SK-MEL-5 (cell line): ENCODE measurements around the gene CEP131. TPM values are rescaled to one million over a fixed set of nuclear protein-coding genes. Genes with fewer than 3 reads are reported as not detected.

ENCODE experiments used
- DNase-seq: peaks from one replicate; pipeline ENCODE4 v3.0.0-alpha.2; 2016; ENCODE audit warnings: low read depth, low spot score
- in situ Hi-C: cut with HindIII; loops from 2 replicates; pipeline ENCODE4 v1.10.0; 2016; ENCODE audit warnings: low sequenced_read_pairs, high pct_unique_total_duplicates, low pct_unique_long_range_greater_than_20kb
- polyA plus RNA-seq, 2 experiments: library from polyadenylated mRNA; depleted of rRNA; stranded (reverse); fragments of >200 nt; gene quantifications; 2 replicates each; pipeline ENCODE4 v1.2.3, GENCODE V29; 2015
- total RNA-seq: library from RNA; depleted of rRNA; stranded (reverse); fragments of >200 nt; shearing (Covaris generic); gene quantifications from 2 replicates; pipeline ENCODE4 v1.2.3, GENCODE V29; 2014; rRNA removed

Gene CEP131
- 26.4 and 27.0 TPM in 2 replicates for total RNA-seq
- 40.6 and 50.9 TPM in 2 replicates for polyA plus RNA-seq (2015; cell fraction: cytosol; rRNA removed)
- 105 and 109 TPM in 2 replicates for polyA plus RNA-seq (2015; cell fraction: nucleus; rRNA removed)

- in situ Hi-C loops = no loop called here
- peak; percentile 100 for DNase-seq
Measured at GRCh38 chr17:81222906-81223761, at the start of gene CEP131. TSS of gene CEP131 (minus strand) at chr17:81222965. CDS start at chr17:81220056, 2,909 bp downstream.

GRCh38 chr17:81271226-81271625 lies 48.5 kb upstream of the CEP131 start:
- in situ Hi-C loops = no loop called here
- DNase-seq = no peak

DNA sequence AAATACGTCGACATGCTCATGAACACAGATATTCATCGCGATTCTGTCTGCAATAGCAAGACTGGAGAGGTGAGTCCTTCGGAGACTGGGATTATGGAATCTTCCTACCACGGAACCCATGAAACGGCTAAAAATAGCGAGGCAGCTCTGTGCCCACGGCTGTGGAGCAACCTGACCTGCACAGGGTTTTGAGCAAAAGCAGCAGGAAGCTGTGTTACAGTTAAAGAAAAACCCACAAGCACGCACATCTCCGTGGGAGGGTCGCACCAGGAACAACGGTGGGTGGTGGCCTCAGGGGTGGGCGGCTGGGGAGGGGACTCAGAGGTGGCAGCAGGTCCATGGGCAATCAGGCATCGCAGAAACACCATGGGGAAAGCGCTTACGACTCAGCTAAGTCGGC lies 47.5 kb upstream of the CEP131 start:
- DNase-seq = no peak
- in situ Hi-C loops = no loop called here

GRCh38 chr17:81267390-81268067 lies 44.8 kb upstream of the CEP131 start:
- DNase-seq = no peak
- in situ Hi-C loops = no loop called here

GRCh38 chr17:81265576-81265975 lies 42.8 kb upstream of the CEP131 start:
- in situ Hi-C loops = no loop called here
- DNase-seq = no peak

DNA sequence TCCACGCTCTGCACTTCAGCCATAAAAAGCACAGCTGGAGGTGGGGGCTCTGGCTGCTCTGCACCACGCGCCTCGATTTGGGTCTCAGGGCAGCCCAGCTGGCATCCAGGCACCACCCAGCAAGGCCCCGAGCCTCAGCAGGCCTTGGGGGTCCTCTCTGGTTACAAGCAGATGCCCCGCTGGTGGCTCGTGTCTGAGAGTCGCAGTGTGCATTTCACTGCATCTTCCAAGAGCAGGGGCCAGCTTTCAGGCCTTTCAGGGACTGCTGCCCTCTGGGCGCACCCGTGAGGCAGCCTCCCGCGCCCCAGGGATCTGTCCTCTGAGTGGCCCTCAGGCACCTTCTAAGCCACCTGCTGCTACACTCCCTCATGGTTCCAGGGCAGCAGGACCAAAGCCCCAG lies 41.9 kb upstream of the CEP131 start:
- in situ Hi-C loops = no loop called here
- DNase-seq = no peak

DNA sequence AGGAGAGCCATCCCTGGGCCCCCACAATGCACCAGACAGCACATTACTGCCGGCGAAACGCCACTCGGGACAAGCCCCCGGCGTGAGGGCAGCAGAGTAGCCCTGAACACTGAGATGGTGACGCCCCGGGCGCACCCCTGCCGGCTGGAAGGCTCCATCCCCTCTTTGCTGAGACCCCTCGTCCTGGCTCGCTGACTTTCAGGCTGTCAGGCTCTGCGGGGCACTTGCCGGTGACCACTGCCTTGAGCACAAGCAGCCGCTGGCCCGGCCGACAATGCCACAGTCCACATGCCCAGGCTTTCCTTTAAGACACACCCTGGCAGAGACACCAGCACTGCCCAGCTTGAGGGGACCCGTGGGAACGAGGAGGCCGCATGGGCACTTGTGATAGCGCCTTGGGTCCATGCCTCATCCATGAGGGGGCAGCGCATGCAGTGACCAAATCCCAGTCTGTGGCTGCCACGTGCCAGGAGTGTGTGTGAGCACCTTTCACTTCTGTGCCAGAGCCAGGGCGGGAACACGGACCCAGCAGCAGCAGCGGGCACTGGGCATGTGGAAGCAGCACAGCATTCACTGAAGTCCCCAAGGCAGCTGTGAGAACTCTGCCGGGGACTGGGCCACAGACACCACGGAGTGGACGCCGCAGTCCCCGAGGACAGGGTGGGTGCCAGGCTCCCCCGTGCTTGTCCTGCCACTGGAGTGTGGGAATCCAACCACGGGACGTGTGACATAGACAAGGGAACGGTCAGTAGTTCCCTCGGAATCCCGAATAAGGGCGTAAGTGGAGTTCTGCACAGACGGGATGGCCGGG lies 40.8 kb upstream of the CEP131 start:
- no peak for DNase-seq
- in situ Hi-C loops = no loop called here

- in situ Hi-C loops = no loop called here
Measured at GRCh38 chr17:81261582-81262336, 39.0 kb upstream of the CEP131 start.

GRCh38 chr17:81261096-81261495 lies 38.3 kb upstream of the CEP131 start:
- DNase-seq = no peak
- in situ Hi-C loops = no loop called here

More at GRCh38 chr17:81261582-81262336, 39.0 kb upstream of the CEP131 start:
- DNase-seq = no peak

- DNase-seq = no peak
- in situ Hi-C loops = no loop called here
Measured at GRCh38 chr17:81260641-81261040, 37.9 kb upstream of the CEP131 start.

DNA sequence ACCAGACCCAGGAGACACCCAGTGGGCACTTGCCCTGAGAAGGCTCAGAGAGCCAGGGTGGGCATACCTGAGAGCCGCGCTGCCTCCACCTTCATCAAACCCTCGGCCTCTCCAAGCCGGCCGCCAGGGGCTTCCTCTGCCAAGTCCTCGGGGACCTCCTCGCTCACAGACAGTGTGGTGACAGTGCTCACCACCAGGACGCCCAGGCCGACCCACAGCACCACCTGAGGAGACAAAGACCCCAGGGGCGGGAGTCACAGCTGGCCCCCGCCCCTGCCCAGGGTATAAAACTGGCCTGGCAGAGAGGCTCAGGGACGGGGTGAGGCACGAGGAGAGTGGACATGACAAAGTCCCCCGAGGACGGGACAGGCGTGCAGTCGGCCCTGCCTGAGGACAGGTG lies 37.4 kb upstream of the CEP131 start:
- in situ Hi-C loops = no loop called here
- no peak for DNase-seq

DNA sequence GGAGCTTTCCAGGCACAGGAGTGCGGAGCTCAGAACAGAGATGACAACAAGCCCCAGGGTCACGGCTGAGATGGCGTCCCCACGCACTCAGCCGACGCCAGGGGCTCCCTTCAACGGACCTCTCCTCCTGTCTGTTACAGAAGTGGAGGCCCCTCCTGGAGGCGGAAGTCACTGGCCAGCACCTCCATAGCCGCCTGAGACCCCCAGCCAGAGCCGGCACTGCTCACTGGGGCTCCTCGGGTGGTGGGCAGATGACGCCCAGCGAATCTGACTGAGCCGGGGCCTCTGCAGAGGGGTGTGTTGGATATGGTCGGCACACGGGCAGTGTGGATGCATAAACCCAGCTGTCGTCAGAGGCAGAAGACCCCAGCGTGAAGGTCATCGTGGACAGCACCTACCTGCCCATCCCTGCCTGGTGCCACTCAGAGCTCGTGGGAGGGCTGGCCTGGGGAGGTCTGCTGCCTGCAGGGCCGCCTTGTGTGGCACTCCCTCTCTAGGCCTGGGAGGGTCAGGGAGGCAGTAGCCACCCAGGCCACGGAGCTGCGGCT lies 36.4 kb upstream of the CEP131 start:
- no peak for DNase-seq
- in situ Hi-C loops = no loop called here

- in situ Hi-C loops = no loop called here
- DNase-seq = no peak
Measured at GRCh38 chr17:81258292-81258691, 35.5 kb upstream of the CEP131 start.

GRCh38 chr17:81257533-81257932 lies 34.8 kb upstream of the CEP131 start:
- in situ Hi-C loops = no loop called here
- no peak for DNase-seq

DNA sequence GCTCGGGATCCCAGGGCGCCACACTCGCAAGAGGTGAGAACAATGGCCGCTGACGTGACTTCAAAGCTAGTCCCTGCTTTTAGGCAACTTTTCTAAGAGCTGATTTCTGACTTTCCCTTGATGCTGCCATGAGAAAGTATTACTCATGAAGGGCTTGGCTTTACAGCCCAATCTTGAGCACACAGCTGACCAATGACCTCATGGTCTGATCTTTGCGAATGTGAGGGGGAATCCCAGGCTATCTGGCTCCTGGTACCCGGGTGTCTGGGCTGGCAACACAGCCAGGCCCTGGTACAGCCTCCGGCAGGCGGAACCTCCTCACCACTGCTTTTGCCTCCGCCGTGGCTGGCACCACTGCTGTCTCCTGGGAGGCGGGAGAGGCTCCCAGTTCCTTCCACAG lies 33.9 kb upstream of the CEP131 start:
- in situ Hi-C loops = no loop called here
- no peak for DNase-seq

DNA sequence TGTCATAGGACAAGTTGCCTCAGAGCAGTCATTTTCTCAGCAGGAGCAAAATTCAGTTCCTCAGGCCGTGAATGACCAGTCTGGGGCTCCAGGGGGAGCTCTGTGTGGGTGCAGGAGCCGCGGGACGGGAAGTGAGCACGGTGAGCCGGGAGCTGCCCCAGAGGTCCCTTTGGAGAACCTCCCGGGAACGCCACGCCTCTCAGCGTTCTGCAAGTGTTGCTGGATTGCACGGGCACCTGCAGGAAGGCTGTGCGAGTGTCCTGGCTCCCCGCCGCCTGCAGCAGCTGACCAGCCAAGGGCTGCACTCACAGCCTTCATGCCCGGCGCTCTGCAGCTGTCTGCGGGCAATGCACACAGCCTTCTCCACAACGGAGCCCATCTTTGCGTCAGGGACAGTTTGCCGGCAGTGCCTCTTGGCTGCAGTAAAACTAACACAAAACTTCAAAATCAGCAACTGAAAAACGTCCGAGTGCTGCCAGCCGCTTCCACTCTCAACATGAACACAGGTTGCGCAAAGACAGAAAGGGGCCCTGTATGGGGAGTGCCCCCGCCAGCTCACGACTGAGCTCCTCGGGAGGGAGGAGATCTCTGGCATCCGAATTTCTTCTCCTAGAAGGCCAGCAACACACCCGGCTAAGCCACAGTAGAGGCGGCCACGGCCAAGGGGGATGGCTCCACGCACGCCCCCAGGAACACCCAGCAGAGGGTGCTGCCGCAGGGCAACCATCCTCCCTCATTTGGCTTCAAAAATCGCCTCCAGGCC lies 32.4 kb upstream of the CEP131 start:
- peak; percentile 72 for DNase-seq
- in situ Hi-C loops = no loop called here
